GM21529 (cell line): ENCODE measurements around the gene TMEM169.

ENCODE experiments used
- ATAC-seq: cut with Tn5 transposase; IDR thresholded peaks from one replicate; pipeline ENCODE4 v1.9.1; 2021; ENCODE audit not compliant: unreplicated experiment

The TMEM169 gene

GRCh38 chr2:216103213-216103612 lies 21.5 kb downstream of the TMEM169 start:
- no peak for ATAC-seq

- ATAC-seq: no peak
Measured at GRCh38 chr2:216104691-216105090, 23.0 kb downstream of the TMEM169 start.

GRCh38 chr2:216107320-216107719 lies 25.6 kb downstream of the TMEM169 start:
- ATAC-seq: no peak

- ATAC-seq: no peak
Measured at GRCh38 chr2:216107760-216108159, 26.0 kb downstream of the TMEM169 start.

- ATAC-seq: no peak
Measured at GRCh38 chr2:216108310-216108966, 26.7 kb downstream of the TMEM169 start.

- peak; percentile 49 for ATAC-seq
Measured at GRCh38 chr2:216108967-216109921, 27.5 kb downstream of the TMEM169 start, which contains the start of gene XRCC5. XRCC5 (plus strand) TSS chr2:216109348; CDS start chr2:216109437, 89 bp downstream.

GRCh38 chr2:216109962-216110614 lies 28.4 kb downstream of the TMEM169 start:
- ATAC-seq: no peak

- ATAC-seq: no peak
Measured at GRCh38 chr2:216110620-216111019, 28.9 kb downstream of the TMEM169 start.

- no peak for ATAC-seq
Measured at GRCh38 chr2:216111122-216111521, 29.4 kb downstream of the TMEM169 start.

GRCh38 chr2:216112926-216113325 lies 31.2 kb downstream of the TMEM169 start:
- ATAC-seq: no peak

GRCh38 chr2:216113572-216113971 lies 31.9 kb downstream of the TMEM169 start:
- peak; percentile 71 for ATAC-seq

GRCh38 chr2:216114382-216114713 lies 32.6 kb downstream of the TMEM169 start:
- ATAC-seq: no peak

- peak; percentile 52 for ATAC-seq
Measured at GRCh38 chr2:216114714-216115531, 33.2 kb downstream of the TMEM169 start.

- no peak for ATAC-seq
Measured at GRCh38 chr2:216116418-216116817, 34.7 kb downstream of the TMEM169 start.

GRCh38 chr2:216117561-216118340 lies 36.0 kb downstream of the TMEM169 start:
- ATAC-seq: no peak

- ATAC-seq: no peak
Measured at GRCh38 chr2:216118474-216118873, 36.8 kb downstream of the TMEM169 start.

- no peak for ATAC-seq
Measured at GRCh38 chr2:216119146-216119545, 37.4 kb downstream of the TMEM169 start.

- ATAC-seq: no peak
Measured at GRCh38 chr2:216119986-216120385, 38.3 kb downstream of the TMEM169 start.

- ATAC-seq: no peak
Measured at GRCh38 chr2:216121255-216121654, 39.5 kb downstream of the TMEM169 start.

- ATAC-seq: no peak
Measured at GRCh38 chr2:216126943-216127342, 45.2 kb downstream of the TMEM169 start.
